MM.1S (cell line): ENCODE results near the gene RC3H2.

Experiments used
- EZH2 ChIP-seq: fragments of 300-600 bp; sonication (generic); optimal IDR thresholded peaks from 2 replicates; pipeline ENCODE3; 2017; ENCODE audit warnings: low read depth, mild to moderate bottlenecking, antibody characterized with exemption, low read length, mixed read lengths
- EZH2phosphoT487 ChIP-seq: fragments of 300-600 bp; sonication (generic); IDR thresholded peaks from 2 replicates; pipeline ENCODE4 v1.6.1; 2018; ENCODE audit warnings: antibody characterized with exemption, low read length
- TF ChIP-seq, protein P1 (sequence below): fragments of 300-600 bp; sonication (generic); IDR thresholded peaks from 2 replicates; pipeline ENCODE4 v1.5.1; 2016; ENCODE audit warnings: antibody characterized with exemption, low read length, mixed read lengths

DNA sequence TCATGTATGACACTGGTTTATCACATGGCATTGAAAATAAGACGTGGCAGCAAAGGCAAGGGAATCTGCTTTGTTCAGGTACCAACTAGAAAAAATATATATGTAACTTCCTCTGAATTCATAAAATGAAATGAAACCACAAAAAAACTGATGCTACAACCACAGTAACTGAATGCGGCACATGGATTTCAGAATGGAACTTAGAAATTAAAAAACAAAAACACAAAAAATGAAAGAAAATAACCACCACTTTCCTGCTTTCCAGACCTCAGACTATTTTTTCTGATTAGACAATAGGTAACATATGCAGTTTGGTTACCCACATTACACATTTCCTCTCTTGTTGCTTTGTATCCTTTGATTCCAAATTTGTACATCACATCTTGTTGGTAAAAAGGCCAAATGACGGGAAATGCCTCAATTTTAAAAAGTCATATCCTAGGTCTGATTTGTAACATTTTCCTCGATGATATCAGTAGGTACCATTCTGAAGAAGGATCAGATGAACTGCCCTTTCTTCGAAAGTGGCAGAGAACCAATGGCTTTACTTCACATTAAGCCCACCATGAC, 58.7 kb downstream of the RC3H2 start:
- no peak for TF ChIP-seq EZH2phosphoT487
- TF ChIP-seq, protein P1, sequence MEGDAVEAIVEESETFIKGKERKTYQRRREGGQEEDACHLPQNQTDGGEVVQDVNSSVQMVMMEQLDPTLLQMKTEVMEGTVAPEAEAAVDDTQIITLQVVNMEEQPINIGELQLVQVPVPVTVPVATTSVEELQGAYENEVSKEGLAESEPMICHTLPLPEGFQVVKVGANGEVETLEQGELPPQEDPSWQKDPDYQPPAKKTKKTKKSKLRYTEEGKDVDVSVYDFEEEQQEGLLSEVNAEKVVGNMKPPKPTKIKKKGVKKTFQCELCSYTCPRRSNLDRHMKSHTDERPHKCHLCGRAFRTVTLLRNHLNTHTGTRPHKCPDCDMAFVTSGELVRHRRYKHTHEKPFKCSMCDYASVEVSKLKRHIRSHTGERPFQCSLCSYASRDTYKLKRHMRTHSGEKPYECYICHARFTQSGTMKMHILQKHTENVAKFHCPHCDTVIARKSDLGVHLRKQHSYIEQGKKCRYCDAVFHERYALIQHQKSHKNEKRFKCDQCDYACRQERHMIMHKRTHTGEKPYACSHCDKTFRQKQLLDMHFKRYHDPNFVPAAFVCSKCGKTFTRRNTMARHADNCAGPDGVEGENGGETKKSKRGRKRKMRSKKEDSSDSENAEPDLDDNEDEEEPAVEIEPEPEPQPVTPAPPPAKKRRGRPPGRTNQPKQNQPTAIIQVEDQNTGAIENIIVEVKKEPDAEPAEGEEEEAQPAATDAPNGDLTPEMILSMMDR: no peak
- TF ChIP-seq EZH2: no peak
